Measurements from ENCODE around the gene TRIM58. TPM values are rescaled to one million over a fixed set of nuclear protein-coding genes. Genes with fewer than 3 reads are reported as not detected.

Gene TRIM58
- total and polyA plus RNA-seq, 5 donors from 2014 or later = 0.17 to 2.9 TPM; not detected in 3

- peaks cover 0 to 2% (median 0%) of the 10 kb centered on the region in 7 donors for H3K9me3 Mint-ChIP-seq
- H3K27me3 Mint-ChIP-seq = peaks cover 4% of the 10 kb centered on the region
- no peak overlapping the region for H3K27ac Mint-ChIP-seq
- H3K9me3 ChIP-seq (ENCODE audit: control insufficient read depth in 2 of 2, low read length in 2 of 2) = no peaks in the 10 kb centered on the region
- no peaks in the 10 kb centered on the region for H3K36me3 ChIP-seq (ENCODE audit: control insufficient read depth, insufficient read depth, low read length)
- no peaks in the 10 kb centered on the region for H3K36me3 Mint-ChIP-seq
- H3K27me3 ChIP-seq (ENCODE audit: control insufficient read depth, insufficient read depth, low read length) = no peaks in the 10 kb centered on the region
- ATAC-seq (ENCODE audit: low read depth in 2 of 2) = no peak
- no peak for DNase-seq
- H3K4me1 ChIP-seq (ENCODE audit: control insufficient read depth, insufficient read depth, low read length, poor library complexity, severe bottlenecking) = no peaks in the 10 kb centered on the region
- H3K4me1 Mint-ChIP-seq = no peaks in the 10 kb centered on the region
- H3K4me3 Mint-ChIP-seq = no peak overlapping the region
- no peak overlapping the region for H3K4me3 ChIP-seq (ENCODE audit: low read depth, low read length)
- H3K27ac ChIP-seq (ENCODE audit: insufficient read depth, low read length, poor library complexity, severe bottlenecking) = no peak overlapping the region
Observed at GRCh38 chr1:247914941-247915662, 58.1 kb downstream of the TRIM58 start.

GRCh38 chr1:247919952-247920351 is 63.0 kb downstream of the TRIM58 start, which contains the start of gene OR2T8:
TSS of gene OR2T8 (plus strand) at chr1:247920252. CDS start at chr1:247921018, 766 bp downstream.
- no peaks in the 10 kb centered on the region for H3K4me1 ChIP-seq (ENCODE audit: control insufficient read depth, insufficient read depth, low read length, poor library complexity, severe bottlenecking)
- no peak within 1 kb of the TSS for H3K4me3 ChIP-seq (ENCODE audit: low read depth, low read length)
- no peaks in the 10 kb centered on the region for H3K27me3 Mint-ChIP-seq
- H3K27ac Mint-ChIP-seq = no peak within 1 kb of the TSS
- peaks cover 0 to 1% (median 0%) of the 10 kb centered on the region in 7 donors for H3K9me3 Mint-ChIP-seq
- no peaks in the 10 kb centered on the region for H3K36me3 ChIP-seq (ENCODE audit: control insufficient read depth, insufficient read depth, low read length)
- no peak within 1 kb of the TSS for H3K4me3 Mint-ChIP-seq
- ATAC-seq (ENCODE audit: low read depth in 2 of 2) (no peak), DNase-seq (no peak)
- H3K9me3 ChIP-seq (ENCODE audit: control insufficient read depth in 2 of 2, low read length in 2 of 2) = no peaks in the 10 kb centered on the region
- H3K27me3 ChIP-seq (ENCODE audit: control insufficient read depth, insufficient read depth, low read length) = no peaks in the 10 kb centered on the region
- no peaks in the 10 kb centered on the region for H3K4me1 Mint-ChIP-seq
- H3K36me3 Mint-ChIP-seq = no peaks in the 10 kb centered on the region
- no peak within 1 kb of the TSS for H3K27ac ChIP-seq (ENCODE audit: insufficient read depth, low read length, poor library complexity, severe bottlenecking)

- Histone ChIP-seq H3K4me3 (ENCODE audit: low read depth, low read length) (no peak overlapping the region), H3K36me3 (ENCODE audit: control insufficient read depth, insufficient read depth, low read length) (no peaks in the 10 kb centered on the region), H3K9me3 (ENCODE audit: control insufficient read depth in 2 of 2, low read length in 2 of 2) (no peaks in the 10 kb centered on the region), H3K27ac (ENCODE audit: insufficient read depth, low read length, poor library complexity, severe bottlenecking) (no peak overlapping the region), H3K4me1 (ENCODE audit: control insufficient read depth, insufficient read depth, low read length, poor library complexity, severe bottlenecking) (no peaks in the 10 kb centered on the region), H3K27me3 (ENCODE audit: control insufficient read depth, insufficient read depth, low read length) (no peaks in the 10 kb centered on the region)
- Mint-ChIP-seq H3K27me3 (no peaks in the 10 kb centered on the region), H3K9me3 (peaks cover 0 to 4% (median 0%) of the 10 kb centered on the region in 7 donors), H3K36me3 (no peaks in the 10 kb centered on the region), H3K27ac (no peak overlapping the region), H3K4me3 (no peak overlapping the region), H3K4me1 (no peaks in the 10 kb centered on the region)
- ATAC-seq (ENCODE audit: low read depth in 2 of 2) (no peak), DNase-seq (no peak)
Observed at GRCh38 chr1:247923941-247924340, 67.0 kb downstream of the TRIM58 start.

GRCh38 chr1:247924868-247925267 is 67.9 kb downstream of the TRIM58 start, which contains the start of gene OR2AJ1:
TSS of gene OR2AJ1 (plus strand) at chr1:247924889. CDS start at chr1:247933769, 8,880 bp downstream.
- Mint-ChIP-seq H3K36me3 (no peaks in the 10 kb centered on the region), H3K4me1 (no peaks in the 10 kb centered on the region), H3K27ac (no peak within 1 kb of the TSS), H3K27me3 (no peaks in the 10 kb centered on the region), H3K9me3 (peaks cover 0 to 4% (median 0%) of the 10 kb centered on the region in 7 donors), H3K4me3 (no peak within 1 kb of the TSS)
- DNase-seq = no peak
- no peak within 1 kb of the TSS for H3K4me3 ChIP-seq (ENCODE audit: low read depth, low read length)
- H3K27ac ChIP-seq (ENCODE audit: insufficient read depth, low read length, poor library complexity, severe bottlenecking) = no peak within 1 kb of the TSS
- ATAC-seq (ENCODE audit: low read depth in 2 of 2) = no peak
- no peaks in the 10 kb centered on the region for H3K27me3 ChIP-seq (ENCODE audit: control insufficient read depth, insufficient read depth, low read length)
- H3K4me1 ChIP-seq (ENCODE audit: control insufficient read depth, insufficient read depth, low read length, poor library complexity, severe bottlenecking) = no peaks in the 10 kb centered on the region
- H3K36me3 ChIP-seq (ENCODE audit: control insufficient read depth, insufficient read depth, low read length) = no peaks in the 10 kb centered on the region
- H3K9me3 ChIP-seq (ENCODE audit: control insufficient read depth in 2 of 2, low read length in 2 of 2) = no peaks in the 10 kb centered on the region

Other genes with a start within 250 kb of the TRIM58 start
- gene OR13G1, start 177.4 kb upstream of the TRIM58 start, total RNA-seq = not detected
- gene OR13G1, start 177.4 kb upstream of the TRIM58 start, polyA plus RNA-seq = not detected
- gene OR6F1, start 140.5 kb upstream of the TRIM58 start, total RNA-seq = not detected
- not detected for gene OR6F1, start 140.5 kb upstream of the TRIM58 start, polyA plus RNA-seq
- gene OR14K1, start 118.6 kb upstream of the TRIM58 start, total RNA-seq = not detected
- gene OR14K1, start 118.6 kb upstream of the TRIM58 start, polyA plus RNA-seq = not detected
- not detected for gene OR14A2, start 109.0 kb upstream of the TRIM58 start, total RNA-seq
- not detected for gene OR14A2, start 109.0 kb upstream of the TRIM58 start, polyA plus RNA-seq
- gene OR1C1, start 96.6 kb upstream of the TRIM58 start, total RNA-seq = not detected
- not detected for gene OR1C1, start 96.6 kb upstream of the TRIM58 start, polyA plus RNA-seq
- gene OR14A16, start 33.1 kb upstream of the TRIM58 start, total RNA-seq = not detected
- not detected for gene OR14A16, start 33.1 kb upstream of the TRIM58 start, polyA plus RNA-seq
- gene OR11L1, start 15.3 kb upstream of the TRIM58 start, total RNA-seq = not detected
- gene OR11L1, start 15.3 kb upstream of the TRIM58 start, polyA plus RNA-seq = not detected
- gene OR2W3, start 38.4 kb downstream of the TRIM58 start, total RNA-seq = not detected
- not detected for gene OR2W3, start 38.4 kb downstream of the TRIM58 start, polyA plus RNA-seq
- not detected for gene OR2T8, start 63.1 kb downstream of the TRIM58 start, total RNA-seq
- gene OR2T8, start 63.1 kb downstream of the TRIM58 start, polyA plus RNA-seq = not detected
- gene OR2AJ1, start 67.7 kb downstream of the TRIM58 start, total RNA-seq = not detected
- gene OR2AJ1, start 67.7 kb downstream of the TRIM58 start, polyA plus RNA-seq = not detected
- gene OR2L8, start 91.7 kb downstream of the TRIM58 start, total RNA-seq = 0.42 TPM
- not detected for gene OR2L8, start 91.7 kb downstream of the TRIM58 start, polyA plus RNA-seq
- gene OR2AK2, start 108.0 kb downstream of the TRIM58 start, total RNA-seq = not detected
- gene OR2AK2, start 108.0 kb downstream of the TRIM58 start, polyA plus RNA-seq = not detected
- not detected for gene OR2L5, start 156.5 kb downstream of the TRIM58 start, total RNA-seq
- not detected for gene OR2L5, start 156.5 kb downstream of the TRIM58 start, polyA plus RNA-seq
- gene OR2L2, start 172.9 kb downstream of the TRIM58 start, total RNA-seq = 0.35 TPM
- gene OR2L2, start 172.9 kb downstream of the TRIM58 start, polyA plus RNA-seq = under 1 TPM in 1 of 4 donors, not detected in 3; 0.49 TPM
- gene OR2L3, start 189.6 kb downstream of the TRIM58 start, total RNA-seq = not detected
- not detected for gene OR2L3, start 189.6 kb downstream of the TRIM58 start, polyA plus RNA-seq
- gene OR2L13, start 238.0 kb downstream of the TRIM58 start, total RNA-seq = not detected
- not detected for gene OR2L13, start 238.0 kb downstream of the TRIM58 start, polyA plus RNA-seq